A549 (cell line): ENCODE data around the gene PPP1R12B.

Experiments used
- CTCF ChIP-seq: fragments of >200 bp; sonication (Bioruptor Twin); formaldehyde crosslinking; IDR thresholded peaks from 3 replicates; pipeline ENCODE4 v1.5.1; 2016
- MAFK ChIP-seq: fragments of 450-650 bp; IDR thresholded peaks from 2 replicates; pipeline ENCODE4 v1.6.1; 2014; ENCODE audit not compliant: partially characterized antibody
- MYC ChIP-seq: IDR thresholded peaks from 2 replicates; pipeline ENCODE4 v1.6.1; 2012; ENCODE audit warnings: mild to moderate bottlenecking, inconsistent platforms, low read length, improper control_type of control experiment, borderline replicate concordance
- POLR2A ChIP-seq: IDR thresholded peaks from 2 replicates; pipeline ENCODE4 v1.6.1; 2012; ENCODE audit warnings: mild to moderate bottlenecking, low read length
- RCOR1 ChIP-seq: fragments of 150-350 bp; IDR thresholded peaks from 2 replicates; pipeline ENCODE4 v1.6.1; 2014; ENCODE audit warnings: antibody characterized with exemption, low read length, low read depth
- SMC3 ChIP-seq: fragments of >200 bp; sonication (Bioruptor Twin); formaldehyde crosslinking; IDR thresholded peaks from 3 replicates; pipeline ENCODE4 v1.6.1; 2018; ENCODE audit warnings: inconsistent platforms

- TF ChIP-seq CTCF (no peak), RCOR1 (no peak), MAFK (no peak), POLR2A (no peak), SMC3 (no peak), MYC (no peak)
Observed at GRCh38 chr1:202305168-202305567, 43.3 kb upstream of the PPP1R12B start.
